ENCODE data around the gene XRCC4. TPM values are rescaled to one million over a fixed set of nuclear protein-coding genes. Genes with fewer than 3 reads are reported as not detected.

The XRCC4 gene
- total RNA-seq, 1 experiment from 2014 or later, result 13.8 TPM

- Histone ChIP-seq H3K36me3 (ENCODE audit: low read depth, low read length) (no peaks in the 10 kb centered on the region), H3F3A (ENCODE audit: low read length, unreplicated experiment) (no peaks in the 10 kb centered on the region), H3K4me3 (ENCODE audit: low read length) (no peak overlapping the region), H3K4me1 (ENCODE audit: insufficient read depth, low read length) (peaks cover 9% of the 10 kb centered on the region), H3K9me3 (ENCODE audit: low read length) (no peaks in the 10 kb centered on the region), H3K4me2 (ENCODE audit: low read length) (no peak overlapping the region), H2AFZ (ENCODE audit: low read length) (no peak overlapping the region), H3K9me2 (replicated peaks; ENCODE audit: low read length) (no peaks in the 10 kb centered on the region), H3K9ac (ENCODE audit: low read length) (no peak overlapping the region), H4K20me1 (ENCODE audit: low read length) (no peaks in the 10 kb centered on the region), H3K27ac (ENCODE audit: low read length) (no peak overlapping the region), H3K79me2 (ENCODE audit: low read length) (no peaks in the 10 kb centered on the region), H3K27me3 (ENCODE audit: low read length) (no peaks in the 10 kb centered on the region)
- TF ChIP-seq EZH2phosphoT487 (IDR thresholded peaks at IDR 0.05; ENCODE audit: borderline replicate concordance, low read length) (no peak), EZH2 (IDR thresholded peaks at IDR 0.05; ENCODE audit: low read length, unreplicated experiment) (no peak), CTCF (conservative IDR thresholded peaks at IDR 0.05; ENCODE audit: low read depth, low read length) (no peak)
- ATAC-seq (no peak), DNase-seq (no peak)
- CTCF ChIA-PET, result no interaction called here
- intact Hi-C loops (cut with micrococcal nuclease), result no loop called here
- POLR2A ChIA-PET (ENCODE audit: unreplicated experiment), result no interaction called here
- BruUV-seq (replicated peaks), result no TSS peak
These were observed 311.3 kb downstream of the XRCC4 start for GRCh38 chr5:83388608-83389007.

- ATAC-seq (no peak), DNase-seq (no peak)
- POLR2A ChIA-PET (ENCODE audit: unreplicated experiment), result no interaction called here
- Histone ChIP-seq H3K27ac (ENCODE audit: low read length) (no peak overlapping the region), H3K9ac (ENCODE audit: low read length) (no peak overlapping the region), H4K20me1 (ENCODE audit: low read length) (no peaks in the 10 kb centered on the region), H2AFZ (ENCODE audit: low read length) (no peak overlapping the region), H3K4me2 (ENCODE audit: low read length) (no peak overlapping the region), H3K27me3 (ENCODE audit: low read length) (no peaks in the 10 kb centered on the region), H3K9me2 (replicated peaks; ENCODE audit: low read length) (no peaks in the 10 kb centered on the region), H3K36me3 (ENCODE audit: low read depth, low read length) (no peaks in the 10 kb centered on the region), H3K4me3 (ENCODE audit: low read length) (no peak overlapping the region), H3K9me3 (ENCODE audit: low read length) (no peaks in the 10 kb centered on the region), H3K79me2 (ENCODE audit: low read length) (no peaks in the 10 kb centered on the region), H3F3A (ENCODE audit: low read length, unreplicated experiment) (no peaks in the 10 kb centered on the region), H3K4me1 (ENCODE audit: insufficient read depth, low read length) (no peaks in the 10 kb centered on the region)
- CTCF ChIA-PET, result no interaction called here
- intact Hi-C loops (cut with micrococcal nuclease), result no loop called here
- TF ChIP-seq EZH2phosphoT487 (IDR thresholded peaks at IDR 0.05; ENCODE audit: borderline replicate concordance, low read length), result no peak
- BruUV-seq (replicated peaks), result no TSS peak
These were observed 315.6 kb downstream of the XRCC4 start for GRCh38 chr5:83392766-83393503.

GRCh38 chr5:83393504-83393866 is 316.1 kb downstream of the XRCC4 start:
- no peak overlapping the region for H3K27ac ChIP-seq (ENCODE audit: low read length)
- H2AFZ ChIP-seq (ENCODE audit: low read length), result no peak overlapping the region
- no peaks in the 10 kb centered on the region for H3K9me3 ChIP-seq (ENCODE audit: low read length)
- no peaks in the 10 kb centered on the region for H4K20me1 ChIP-seq (ENCODE audit: low read length)
- no peaks in the 10 kb centered on the region for H3K79me2 ChIP-seq (ENCODE audit: low read length)
- no peaks in the 10 kb centered on the region for H3K4me1 ChIP-seq (ENCODE audit: insufficient read depth, low read length)
- H3K9me2 ChIP-seq (replicated peaks; ENCODE audit: low read length), result no peaks in the 10 kb centered on the region
- DNase-seq (no peak), ATAC-seq (no peak)
- H3K4me3 ChIP-seq (ENCODE audit: low read length), result no peak overlapping the region
- CTCF ChIA-PET, result no interaction called here
- H3K36me3 ChIP-seq (ENCODE audit: low read depth, low read length), result no peaks in the 10 kb centered on the region
- no peak overlapping the region for H3K4me2 ChIP-seq (ENCODE audit: low read length)
- no peak for TF ChIP-seq CTCF (conservative IDR thresholded peaks at IDR 0.05; ENCODE audit: low read depth, low read length)
- no peak for TF ChIP-seq EZH2phosphoT487 (IDR thresholded peaks at IDR 0.05; ENCODE audit: borderline replicate concordance, low read length)
- TF ChIP-seq EZH2 (IDR thresholded peaks at IDR 0.05; ENCODE audit: low read length, unreplicated experiment), result no peak
- BruUV-seq (replicated peaks), result no TSS peak
- H3K27me3 ChIP-seq (ENCODE audit: low read length), result no peaks in the 10 kb centered on the region
- no peak overlapping the region for H3K9ac ChIP-seq (ENCODE audit: low read length)
- no peaks in the 10 kb centered on the region for H3F3A ChIP-seq (ENCODE audit: low read length, unreplicated experiment)
- POLR2A ChIA-PET (ENCODE audit: unreplicated experiment), result no interaction called here
- intact Hi-C loops (cut with micrococcal nuclease), result no loop called here
